Tibial artery (tissue), 4 donors: ENCODE data around the gene ESPL1.
A peak's percentile ranks its signal among the peaks of the same experiment; 100 is the strongest.

ENCODE experiments used
- DNase-seq, 2 donors: peaks; one replicate each; pipeline ENCODE4 v3.0.0-alpha.2; 2019
- H3K27ac ChIP-seq, 2 donors: fragments of 200-600 bp; sonication (generic) in 1 of 2; 1 replicate in 1 of 2; 2 replicates in 1 of 2; pipeline ENCODE4 v1.5.1; 2018 to 2019; ENCODE audit warnings: mild to moderate bottlenecking in 1 of 2
- H3K27me3 ChIP-seq, 2 donors: fragments of 200-600 bp; sonication (generic) in 1 of 2; one replicate each; pipeline versions ENCODE4 v1.5.1 to v1.6.0; 2016 to 2019
- H3K36me3 ChIP-seq, 3 donors: fragments of 200-600 bp; sonication (generic) in 2 of 3; one replicate each; pipeline ENCODE4 v1.5.1; 2016 to 2019; ENCODE audit warnings: mild to moderate bottlenecking in 2 of 3
- H3K4me1 ChIP-seq, 4 donors: fragments of 200-600 bp; sonication (generic) in 2 of 4; 1 replicate in 3 of 4; 2 replicates in 1 of 4; pipeline ENCODE4 v1.5.1; 2016 to 2019
- H3K4me3 ChIP-seq, 2 donors: fragments of 200-600 bp; sonication (generic) in 1 of 2; 1 replicate in 1 of 2; 2 replicates in 1 of 2; pipeline ENCODE4 v1.5.1; 2018 to 2019; ENCODE audit warnings: mild to moderate bottlenecking in 2 of 2
- H3K9me3 ChIP-seq, 3 donors: fragments of 200-600 bp; sonication (generic) in 1 of 3; one replicate each; pipeline ENCODE4 v1.5.1; 2016 to 2019
- intact Hi-C: fragments of 100-400 bp; cut with DNase I; formaldehyde crosslinking; loops from one replicate; pipeline ENCODE4 v1.15.0; 2023; ENCODE audit warnings: low total_unique reads
- TF ChIP-seq, protein P1 (sequence below), 2 experiments: fragments of 200-600 bp in 1 of 2; fragments of 450-650 bp in 1 of 2; IDR thresholded peaks; one replicate each; pipeline ENCODE4 v1.5.1; 2017 to 2019; ENCODE audit warnings: antibody characterized with exemption in 2 of 2, mild to moderate bottlenecking in 1 of 2, moderate library complexity in 1 of 2

ESPL1 gene

DNA sequence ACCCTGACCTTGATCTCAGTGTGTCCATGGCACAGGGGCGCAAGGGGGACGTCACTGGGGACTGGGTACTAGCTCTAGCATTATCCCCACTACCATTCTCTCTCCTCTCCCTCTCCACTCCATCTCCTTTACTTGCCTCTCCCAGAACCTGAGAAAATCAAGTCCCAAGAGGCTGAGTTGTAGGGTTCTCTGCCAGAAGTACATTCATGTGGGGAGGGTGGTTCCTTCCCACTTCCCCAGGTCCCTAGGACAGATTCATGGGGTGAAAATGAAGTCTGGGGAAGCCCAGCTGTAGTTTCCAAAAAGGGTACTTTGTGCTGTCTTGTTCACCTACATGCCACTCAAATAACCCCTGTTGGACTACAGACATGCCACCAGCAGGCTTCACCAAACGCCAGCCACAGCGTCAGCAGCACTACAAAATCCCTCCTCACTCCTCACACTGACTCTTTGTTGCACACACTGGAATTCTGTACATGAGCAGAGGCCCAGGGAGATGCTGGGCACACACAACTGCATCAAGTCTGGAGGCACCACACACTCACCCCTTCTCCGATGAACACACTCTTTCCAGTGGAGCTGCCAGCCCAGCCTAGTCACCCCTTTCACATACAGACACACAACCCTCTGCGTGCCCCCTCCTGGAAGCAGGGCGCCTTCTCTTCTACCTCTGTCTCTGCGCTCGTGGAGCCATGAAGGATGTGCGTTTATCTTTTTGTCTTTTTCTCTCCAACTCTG is 43.0 kb upstream of the ESPL1 start:
- TF ChIP-seq, protein P1, sequence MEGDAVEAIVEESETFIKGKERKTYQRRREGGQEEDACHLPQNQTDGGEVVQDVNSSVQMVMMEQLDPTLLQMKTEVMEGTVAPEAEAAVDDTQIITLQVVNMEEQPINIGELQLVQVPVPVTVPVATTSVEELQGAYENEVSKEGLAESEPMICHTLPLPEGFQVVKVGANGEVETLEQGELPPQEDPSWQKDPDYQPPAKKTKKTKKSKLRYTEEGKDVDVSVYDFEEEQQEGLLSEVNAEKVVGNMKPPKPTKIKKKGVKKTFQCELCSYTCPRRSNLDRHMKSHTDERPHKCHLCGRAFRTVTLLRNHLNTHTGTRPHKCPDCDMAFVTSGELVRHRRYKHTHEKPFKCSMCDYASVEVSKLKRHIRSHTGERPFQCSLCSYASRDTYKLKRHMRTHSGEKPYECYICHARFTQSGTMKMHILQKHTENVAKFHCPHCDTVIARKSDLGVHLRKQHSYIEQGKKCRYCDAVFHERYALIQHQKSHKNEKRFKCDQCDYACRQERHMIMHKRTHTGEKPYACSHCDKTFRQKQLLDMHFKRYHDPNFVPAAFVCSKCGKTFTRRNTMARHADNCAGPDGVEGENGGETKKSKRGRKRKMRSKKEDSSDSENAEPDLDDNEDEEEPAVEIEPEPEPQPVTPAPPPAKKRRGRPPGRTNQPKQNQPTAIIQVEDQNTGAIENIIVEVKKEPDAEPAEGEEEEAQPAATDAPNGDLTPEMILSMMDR (IDR thresholded peaks at IDR 0.05): no peak
- peak overlapping the region; percentile 98 to 99 for H3K27ac ChIP-seq
- peak in 1 of 2 donors; percentile 67 for DNase-seq
- H3K9me3 ChIP-seq: no peaks in the 10 kb centered on the region
- H3K4me3 ChIP-seq: no peak overlapping the region
- peaks cover 12 to 78% (median 63%) of the 10 kb centered on the region in 4 donors for H3K4me1 ChIP-seq
- intact Hi-C loops: no loop called here
- peaks cover 0 to 28% (median 11%) of the 10 kb centered on the region in 3 donors for H3K36me3 ChIP-seq
- H3K27me3 ChIP-seq: no peaks in the 10 kb centered on the region

DNA sequence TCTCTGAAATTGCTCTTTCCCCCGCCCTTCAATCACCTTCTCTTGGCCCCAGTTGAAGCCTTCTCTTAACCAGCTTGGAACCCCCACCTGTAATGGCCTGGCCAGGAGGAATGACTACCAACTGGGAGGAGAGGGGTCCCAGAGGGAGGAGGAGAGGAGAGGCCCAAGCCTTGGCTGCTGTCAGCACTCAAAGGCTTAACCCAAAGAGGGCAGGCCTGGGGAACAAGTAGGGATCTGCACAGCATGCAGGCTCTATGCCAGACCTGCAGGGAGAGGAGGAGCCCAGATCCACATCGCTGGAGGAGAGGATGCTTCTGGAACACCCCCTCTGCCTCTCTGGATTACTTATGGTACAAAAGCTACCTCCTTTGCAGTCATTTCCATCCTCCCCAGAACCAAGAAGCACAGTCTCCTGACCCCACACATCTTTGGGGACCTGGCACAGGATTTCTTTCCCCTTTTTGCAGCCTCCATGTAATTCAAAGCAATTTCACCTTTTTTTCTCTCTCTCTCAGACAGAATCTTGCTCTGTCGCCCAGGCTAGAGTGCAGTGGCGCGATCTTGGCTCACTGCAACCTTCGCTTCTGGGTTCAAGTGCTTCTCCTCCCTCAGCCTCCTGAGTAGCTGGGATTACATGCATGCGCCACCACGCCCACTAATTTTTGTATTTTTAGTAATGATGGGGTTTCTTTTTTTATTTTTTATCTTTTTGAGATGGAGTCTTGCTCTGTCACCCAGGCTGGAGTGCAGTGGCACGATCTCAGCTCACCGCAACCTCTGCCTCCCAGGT is 42.3 kb upstream of the ESPL1 start:
- peak overlapping the region; percentile 98 to 99 for H3K27ac ChIP-seq
- no peaks in the 10 kb centered on the region for H3K9me3 ChIP-seq
- H3K27me3 ChIP-seq: no peaks in the 10 kb centered on the region
- peaks cover 12 to 86% (median 70%) of the 10 kb centered on the region in 4 donors for H3K4me1 ChIP-seq
- H3K4me3 ChIP-seq: no peak overlapping the region
- intact Hi-C loops: no loop called here
- TF ChIP-seq, protein P1 (IDR thresholded peaks at IDR 0.05): no peak
- peak in 1 of 2 donors; percentile 65 for DNase-seq
- H3K36me3 ChIP-seq: peaks cover 0 to 28% (median 11%) of the 10 kb centered on the region in 3 donors

DNA sequence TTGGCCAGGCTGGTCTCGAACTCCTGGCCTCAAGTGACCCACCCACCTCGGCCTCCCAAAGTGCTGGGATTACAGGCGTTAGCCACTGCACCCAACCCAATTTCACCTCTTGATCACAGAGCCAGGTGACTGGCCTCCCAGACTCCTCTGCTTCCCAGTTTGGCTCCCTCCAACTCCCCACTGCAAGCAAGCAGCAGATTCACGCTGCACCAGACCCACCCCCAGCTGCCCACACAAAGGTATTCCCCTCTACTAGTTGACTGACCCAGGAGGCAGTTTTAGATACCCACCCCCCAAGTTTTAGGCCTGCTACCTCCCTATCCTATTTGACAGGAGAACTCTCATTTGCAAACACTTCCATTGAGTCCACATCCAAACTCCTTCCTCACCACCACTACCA is 41.3 kb upstream of the ESPL1 start:
- H3K27ac ChIP-seq: peak overlapping the region in 1 of 2 donors; percentile 33
- H3K36me3 ChIP-seq: peaks cover 0 to 28% (median 11%) of the 10 kb centered on the region in 3 donors
- TF ChIP-seq, protein P1 (IDR thresholded peaks at IDR 0.05): no peak
- H3K27me3 ChIP-seq: no peaks in the 10 kb centered on the region
- peaks cover 12 to 90% (median 72%) of the 10 kb centered on the region in 4 donors for H3K4me1 ChIP-seq
- no peaks in the 10 kb centered on the region for H3K9me3 ChIP-seq
- peak in 1 of 2 donors; percentile 44 for DNase-seq
- no peak overlapping the region for H3K4me3 ChIP-seq
- intact Hi-C loops: no loop called here

DNA sequence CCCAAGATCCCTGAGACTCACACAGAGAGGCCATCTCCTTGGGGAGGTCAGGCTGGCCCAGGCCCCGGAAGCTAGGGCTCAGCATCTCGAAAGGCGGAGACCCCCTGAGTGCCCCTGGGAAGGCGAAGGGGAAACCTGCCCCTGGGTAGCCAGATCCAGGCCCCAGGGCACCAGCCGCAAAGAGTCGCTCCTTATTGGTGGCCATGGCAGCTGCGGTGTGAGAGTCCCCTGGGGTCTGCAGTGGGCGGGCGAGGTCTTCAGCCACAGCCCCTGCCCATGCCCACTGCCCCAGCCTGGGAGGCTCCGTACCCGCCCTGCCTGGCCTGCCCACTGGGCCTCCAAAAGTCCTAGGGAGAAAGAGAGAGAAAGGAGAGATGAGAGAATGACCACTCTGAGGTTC is 40.8 kb upstream of the ESPL1 start:
- H3K4me3 ChIP-seq: no peak overlapping the region
- peaks cover 12 to 85% (median 67%) of the 10 kb centered on the region in 4 donors for H3K4me1 ChIP-seq
- DNase-seq: peak in 1 of 2 donors; percentile 59
- TF ChIP-seq, protein P1 (IDR thresholded peaks at IDR 0.05): no peak
- intact Hi-C loops: no loop called here
- H3K27me3 ChIP-seq: no peaks in the 10 kb centered on the region
- H3K27ac ChIP-seq: peak overlapping the region; percentile 20 to 33
- H3K9me3 ChIP-seq: no peaks in the 10 kb centered on the region
- H3K36me3 ChIP-seq: peaks cover 0 to 28% (median 11%) of the 10 kb centered on the region in 3 donors

DNA sequence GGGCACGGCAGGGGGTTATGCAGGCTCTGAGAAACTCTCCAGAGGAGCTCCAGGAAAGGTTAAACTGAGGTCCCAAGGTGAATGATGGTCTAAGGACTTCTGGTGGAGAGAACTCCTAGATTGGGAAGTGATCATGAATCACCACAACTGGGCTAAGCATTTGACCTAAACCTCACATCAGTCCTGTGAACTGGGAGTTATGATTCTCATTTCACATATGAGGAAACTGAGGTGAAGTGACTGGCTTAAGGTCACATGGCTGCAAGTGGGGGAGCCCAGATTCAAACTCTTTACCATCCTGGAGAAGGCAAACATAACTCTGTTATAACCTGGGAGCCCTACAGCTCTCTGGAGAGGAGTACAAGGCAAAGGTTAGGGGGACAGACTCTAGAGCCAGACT is 40.3 kb upstream of the ESPL1 start:
- Histone ChIP-seq H3K36me3 (peaks cover 0 to 28% (median 11%) of the 10 kb centered on the region in 3 donors), H3K4me3 (no peak overlapping the region), H3K27me3 (no peaks in the 10 kb centered on the region), H3K9me3 (no peaks in the 10 kb centered on the region), H3K27ac (peak overlapping the region; percentile 33 to 96), H3K4me1 (peaks cover 12 to 84% (median 67%) of the 10 kb centered on the region in 4 donors)
- DNase-seq: no peak
- intact Hi-C loops: no loop called here
- TF ChIP-seq, protein P1 (IDR thresholded peaks at IDR 0.05): no peak
